Activated CD4-positive, alpha-beta T cell treated with anti-CD3 and anti-CD28 coated beads, Interleukin-2, amount 10 ng/mL, durations not matched to agents 24 days and 14 days (primary cell): Measurements from ENCODE around the gene OCA2. TPM values are rescaled to one million over a fixed set of nuclear protein-coding genes. Genes with fewer than 3 reads are reported as not detected.
"Not testable (repeated sequence)": the region's sequence is repeated elsewhere in the genome, so short reads cannot be mapped to it uniquely, and the experiment has no call there.

Experiments
- DNase-seq: peaks from one replicate; pipeline ENCODE4 v3.0.0; 2022
- H3K27ac Mint-ChIP-seq: one replicate; pipeline ENCODE4 v1.8.0; 2022; ENCODE audit warnings: mild to moderate bottlenecking, mixed read lengths
- H3K27me3 Mint-ChIP-seq: one replicate; pipeline ENCODE4 v1.8.0; 2022; ENCODE audit warnings: mixed read lengths
- H3K36me3 Mint-ChIP-seq: one replicate; pipeline ENCODE4 v1.8.0; 2022; ENCODE audit warnings: low read depth, mild to moderate bottlenecking, mixed read lengths
- H3K4me1 Mint-ChIP-seq: one replicate; pipeline ENCODE4 v1.8.0; 2021; ENCODE audit warnings: mixed read lengths
- H3K4me3 Mint-ChIP-seq: one replicate; pipeline ENCODE4 v1.8.0; 2022; ENCODE audit warnings: mild to moderate bottlenecking, moderate library complexity, mixed read lengths
- H3K9me3 Mint-ChIP-seq: one replicate; pipeline ENCODE4 v1.8.0; 2021; ENCODE audit warnings: mixed read lengths
- intact Hi-C: fragments of 100-400 bp; cut with micrococcal nuclease; formaldehyde crosslinking; loops from one replicate; pipeline ENCODE4 v1.15.1; 2023
- total RNA-seq: library from RNA; stranded (reverse); gene quantifications from 2 replicates; pipeline ENCODE4 v1.2.3, GENCODE V29; 2022

The OCA2 gene
- total RNA-seq = not detected in 2 replicates

DNA sequence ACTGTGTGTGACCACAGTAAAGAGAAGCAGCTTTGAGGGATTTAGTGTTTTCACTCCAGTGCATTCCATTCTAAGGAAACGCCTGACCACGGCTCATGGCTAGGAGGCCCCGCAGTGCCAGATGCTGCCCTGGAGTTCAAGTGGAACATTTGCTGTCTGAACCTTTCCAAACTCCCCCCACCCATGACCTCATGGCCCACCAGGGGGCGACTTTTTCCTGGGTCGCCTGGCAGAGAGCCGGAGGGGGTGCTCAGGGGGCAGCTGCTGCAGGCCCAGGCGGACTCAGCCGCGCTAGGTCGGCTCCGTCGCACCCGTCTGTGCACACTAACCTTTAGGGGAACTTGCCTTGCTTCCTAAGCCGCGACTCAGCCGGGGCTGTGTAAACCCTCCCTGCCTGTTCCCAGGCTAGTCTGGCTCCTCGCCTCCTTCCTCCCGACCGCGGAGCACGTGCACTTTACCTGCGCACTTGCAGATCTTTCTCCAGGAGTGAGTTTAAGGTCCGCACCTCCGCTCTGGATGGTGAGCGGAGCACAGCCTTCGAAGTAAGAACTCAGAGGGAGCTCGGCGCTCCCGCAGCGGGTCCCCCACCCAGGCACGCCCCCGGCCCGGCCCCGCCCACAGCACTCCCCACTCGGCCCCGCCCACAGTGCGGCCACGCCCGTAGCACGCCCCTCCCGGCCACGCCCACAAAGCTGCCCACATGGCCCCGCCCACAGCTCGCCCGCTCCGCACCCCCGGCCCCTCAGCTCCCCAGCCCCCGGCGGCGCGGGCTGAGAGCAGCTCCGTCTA is at the start of gene OCA2:
OCA2 (minus strand) TSS at position 550 of the 789 bp plus-strand sequence. CDS start 17,441 bp downstream, outside the sequence.
- H3K9me3 Mint-ChIP-seq = no peaks in the 10 kb centered on the region
- intact Hi-C loops = no loop called here
- no peak within 1 kb of the TSS for H3K27ac Mint-ChIP-seq
- no peaks in the 10 kb centered on the region for H3K36me3 Mint-ChIP-seq
- peaks cover 16% of the 10 kb centered on the region for H3K4me1 Mint-ChIP-seq
- peaks cover 48% of the 10 kb centered on the region for H3K27me3 Mint-ChIP-seq
- peak within 1 kb of the TSS; percentile 39 for H3K4me3 Mint-ChIP-seq
- peak; percentile 88 for DNase-seq

DNA sequence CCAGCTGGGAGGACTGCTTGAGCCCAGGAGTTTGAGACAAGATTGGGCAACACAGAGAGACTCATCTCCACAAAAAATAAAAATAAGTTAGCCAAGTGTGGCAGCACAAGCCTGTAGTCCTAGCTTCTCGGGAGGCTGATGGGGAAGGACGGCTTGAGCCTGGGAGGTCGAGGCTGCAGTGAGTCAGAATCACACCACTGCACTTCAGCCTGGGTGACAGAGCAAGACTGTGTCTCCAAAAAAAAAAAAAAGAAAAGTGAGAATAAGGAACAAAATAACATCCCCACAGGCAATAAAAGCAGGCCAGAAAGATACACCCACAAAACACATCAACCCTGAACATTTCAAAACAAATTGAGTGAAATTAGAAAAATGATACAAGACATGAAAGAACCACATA is 48.7 kb upstream of the OCA2 start:
- Mint-ChIP-seq H3K4me3 (no peak overlapping the region), H3K9me3 (peaks cover 6% of the 10 kb centered on the region), H3K36me3 (peaks cover 29% of the 10 kb centered on the region), H3K27me3 (no peaks in the 10 kb centered on the region), H3K4me1 (peaks cover 4% of the 10 kb centered on the region), H3K27ac (no peak overlapping the region)
- intact Hi-C loops = no loop called here
- DNase-seq = no peak

DNA sequence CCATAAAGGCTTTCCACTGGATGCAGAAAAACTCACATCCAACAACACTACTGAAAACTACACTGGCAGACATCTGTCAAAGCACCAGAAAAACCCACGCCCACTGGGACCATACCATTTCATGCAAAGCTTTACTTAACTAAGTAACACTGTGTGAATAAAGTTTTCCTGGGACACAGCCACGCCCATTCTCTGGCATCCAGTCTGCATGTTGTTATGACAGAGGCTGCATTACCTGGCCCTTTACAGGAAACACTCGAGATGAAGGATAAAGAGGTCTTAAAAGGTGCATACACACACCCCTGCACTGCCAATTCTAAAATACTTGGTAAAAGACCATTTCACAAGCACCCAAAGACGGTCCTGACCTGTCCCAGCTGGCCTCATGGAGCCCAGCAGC is 46.3 kb upstream of the OCA2 start:
- peaks cover 29% of the 10 kb centered on the region for H3K36me3 Mint-ChIP-seq
- H3K4me3 Mint-ChIP-seq, H3K27ac Mint-ChIP-seq, H3K27me3 Mint-ChIP-seq, H3K4me1 Mint-ChIP-seq, H3K9me3 Mint-ChIP-seq, DNase-seq, intact Hi-C loops: not testable (repeated sequence)

- peaks cover 46% of the 10 kb centered on the region for H3K36me3 Mint-ChIP-seq
- H3K27me3 Mint-ChIP-seq = no peaks in the 10 kb centered on the region
- no peak overlapping the region for H3K4me3 Mint-ChIP-seq
- H3K27ac Mint-ChIP-seq = no peak overlapping the region
- H3K9me3 Mint-ChIP-seq = no peaks in the 10 kb centered on the region
- peaks cover 20% of the 10 kb centered on the region for H3K4me1 Mint-ChIP-seq
- intact Hi-C loops = no loop called here
- DNase-seq = no peak
Measured at GRCh38 chr15:28140062-28140461, 40.9 kb upstream of the OCA2 start.

GRCh38 chr15:28137408-28138039 is 38.4 kb upstream of the OCA2 start:
- intact Hi-C loops, DNase-seq, H3K9me3 Mint-ChIP-seq, H3K27ac Mint-ChIP-seq, H3K27me3 Mint-ChIP-seq, H3K4me3 Mint-ChIP-seq: not testable (repeated sequence)
- H3K4me1 Mint-ChIP-seq = peaks cover 22% of the 10 kb centered on the region
- H3K36me3 Mint-ChIP-seq = peaks cover 37% of the 10 kb centered on the region

DNA sequence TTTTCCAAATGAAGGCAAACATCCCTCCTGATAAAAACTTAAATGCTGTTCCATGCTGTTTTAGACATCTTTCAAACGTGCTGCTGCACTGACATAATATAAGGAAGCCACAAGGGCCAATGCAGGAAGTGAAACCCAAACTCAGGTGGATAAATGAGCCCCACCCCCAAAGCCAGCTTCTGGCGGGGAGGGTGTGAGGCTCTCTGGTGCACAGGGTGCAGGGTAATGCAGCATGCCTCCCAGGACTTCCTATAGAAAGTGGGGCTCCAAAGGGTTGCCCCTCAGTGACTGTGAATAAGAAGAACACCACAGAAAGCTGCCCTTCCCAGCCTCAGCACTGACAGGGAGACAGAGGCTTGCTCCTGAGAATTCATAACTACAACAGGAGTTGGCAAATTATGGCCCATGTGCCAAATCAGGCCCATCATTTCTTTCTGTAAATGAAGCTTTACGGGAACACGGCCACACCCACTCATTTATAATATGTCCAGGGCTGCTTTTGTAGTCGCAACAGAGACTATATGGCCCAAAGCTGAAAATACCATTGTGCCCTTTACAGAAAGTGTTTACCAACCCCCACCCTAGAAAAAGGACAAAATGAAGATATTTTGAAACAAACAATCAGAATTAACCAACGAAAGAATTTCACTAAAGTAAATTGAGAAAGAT is 37.3 kb upstream of the OCA2 start:
- peaks cover 22% of the 10 kb centered on the region for H3K4me1 Mint-ChIP-seq
- not testable (repeated sequence) for H3K27ac Mint-ChIP-seq

DNA sequence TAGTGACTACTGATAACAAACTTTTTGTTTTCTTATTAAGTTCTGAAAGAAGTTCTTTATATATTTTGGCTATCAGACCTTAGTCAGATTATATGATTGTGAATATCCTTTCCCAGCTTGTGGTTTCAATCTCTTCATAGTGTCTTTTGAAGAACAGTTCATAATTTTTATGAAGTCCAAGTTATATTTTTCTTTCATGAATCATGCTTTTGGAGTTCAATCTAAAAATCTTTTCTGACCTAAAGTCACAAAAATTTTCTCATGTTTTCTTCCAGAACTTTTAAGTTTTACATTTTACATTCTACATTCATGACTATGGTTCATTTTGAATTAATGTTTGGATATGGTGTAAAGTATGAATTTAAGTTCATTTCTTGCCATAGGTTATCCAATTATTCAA is 34.2 kb upstream of the OCA2 start:
- H3K4me1 Mint-ChIP-seq = peaks cover 22% of the 10 kb centered on the region

More for the DNA sequence above, 37.3 kb upstream of the OCA2 start:
- H3K4me3 Mint-ChIP-seq, H3K27me3 Mint-ChIP-seq, intact Hi-C loops, H3K9me3 Mint-ChIP-seq: not testable (repeated sequence)
- peaks cover 33% of the 10 kb centered on the region for H3K36me3 Mint-ChIP-seq
- DNase-seq = peak; percentile 74

GRCh38 chr15:28132524-28133275 is 33.6 kb upstream of the OCA2 start:
- Mint-ChIP-seq H3K27ac (no peak overlapping the region), H3K27me3 (no peaks in the 10 kb centered on the region), H3K4me1 (peaks cover 18% of the 10 kb centered on the region), H3K4me3 (no peak overlapping the region), H3K9me3 (no peaks in the 10 kb centered on the region), H3K36me3 (peaks cover 22% of the 10 kb centered on the region)
- intact Hi-C loops = no loop called here
- no peak for DNase-seq

More for the DNA sequence above, 34.2 kb upstream of the OCA2 start:
- Mint-ChIP-seq H3K27me3 (no peaks in the 10 kb centered on the region), H3K4me3 (no peak overlapping the region), H3K27ac (no peak overlapping the region), H3K36me3 (peaks cover 21% of the 10 kb centered on the region), H3K9me3 (no peaks in the 10 kb centered on the region)
- intact Hi-C loops = no loop called here
- no peak for DNase-seq

- Mint-ChIP-seq H3K27ac (no peak overlapping the region), H3K4me3 (no peak overlapping the region), H3K36me3 (peaks cover 18% of the 10 kb centered on the region), H3K9me3 (no peaks in the 10 kb centered on the region), H3K4me1 (peaks cover 12% of the 10 kb centered on the region), H3K27me3 (no peaks in the 10 kb centered on the region)
- intact Hi-C loops = no loop called here
- DNase-seq = no peak
Measured at GRCh38 chr15:28131946-28132345, 32.8 kb upstream of the OCA2 start.

GRCh38 chr15:28131400-28131799 is 32.3 kb upstream of the OCA2 start:
- Mint-ChIP-seq H3K36me3 (peaks cover 15% of the 10 kb centered on the region), H3K27ac (no peak overlapping the region), H3K4me1 (peaks cover 6% of the 10 kb centered on the region), H3K27me3 (no peaks in the 10 kb centered on the region), H3K4me3 (no peak overlapping the region), H3K9me3 (no peaks in the 10 kb centered on the region)
- intact Hi-C loops = no loop called here
- no peak for DNase-seq

GRCh38 chr15:28130651-28131050 is 31.5 kb upstream of the OCA2 start:
- peaks cover 4% of the 10 kb centered on the region for H3K4me1 Mint-ChIP-seq
- no peak overlapping the region for H3K27ac Mint-ChIP-seq
- no peaks in the 10 kb centered on the region for H3K9me3 Mint-ChIP-seq
- no peaks in the 10 kb centered on the region for H3K27me3 Mint-ChIP-seq
- DNase-seq = no peak
- intact Hi-C loops = no loop called here
- peaks cover 15% of the 10 kb centered on the region for H3K36me3 Mint-ChIP-seq
- H3K4me3 Mint-ChIP-seq = no peak overlapping the region

GRCh38 chr15:28129231-28129848 is 30.2 kb upstream of the OCA2 start:
- peaks cover 11% of the 10 kb centered on the region for H3K36me3 Mint-ChIP-seq
- H3K27me3 Mint-ChIP-seq = no peaks in the 10 kb centered on the region
- peaks cover 2% of the 10 kb centered on the region for H3K4me1 Mint-ChIP-seq
- H3K27ac Mint-ChIP-seq = no peak overlapping the region
- intact Hi-C loops = no loop called here
- DNase-seq = no peak
- H3K4me3 Mint-ChIP-seq = no peak overlapping the region
- H3K9me3 Mint-ChIP-seq = no peaks in the 10 kb centered on the region

GRCh38 chr15:28128031-28128430 is 28.9 kb upstream of the OCA2 start:
- Mint-ChIP-seq H3K4me1 (peaks cover 2% of the 10 kb centered on the region), H3K4me3 (no peak overlapping the region), H3K27me3 (no peaks in the 10 kb centered on the region), H3K9me3 (no peaks in the 10 kb centered on the region), H3K36me3 (peaks cover 12% of the 10 kb centered on the region), H3K27ac (no peak overlapping the region)
- DNase-seq = no peak
- intact Hi-C loops = no loop called here
